ENCODE results near the gene ST8SIA6.

The ST8SIA6 gene

GRCh38 chr10:17429490-17429889 is 24.9 kb downstream of the ST8SIA6 start:
- H3K27me3 ChIP-seq (ENCODE audit: control insufficient read depth, insufficient read depth, low read length), result no peaks in the 10 kb centered on the region
- H3K9ac ChIP-seq, result no peak overlapping the region
- TF ChIP-seq, protein P1, sequence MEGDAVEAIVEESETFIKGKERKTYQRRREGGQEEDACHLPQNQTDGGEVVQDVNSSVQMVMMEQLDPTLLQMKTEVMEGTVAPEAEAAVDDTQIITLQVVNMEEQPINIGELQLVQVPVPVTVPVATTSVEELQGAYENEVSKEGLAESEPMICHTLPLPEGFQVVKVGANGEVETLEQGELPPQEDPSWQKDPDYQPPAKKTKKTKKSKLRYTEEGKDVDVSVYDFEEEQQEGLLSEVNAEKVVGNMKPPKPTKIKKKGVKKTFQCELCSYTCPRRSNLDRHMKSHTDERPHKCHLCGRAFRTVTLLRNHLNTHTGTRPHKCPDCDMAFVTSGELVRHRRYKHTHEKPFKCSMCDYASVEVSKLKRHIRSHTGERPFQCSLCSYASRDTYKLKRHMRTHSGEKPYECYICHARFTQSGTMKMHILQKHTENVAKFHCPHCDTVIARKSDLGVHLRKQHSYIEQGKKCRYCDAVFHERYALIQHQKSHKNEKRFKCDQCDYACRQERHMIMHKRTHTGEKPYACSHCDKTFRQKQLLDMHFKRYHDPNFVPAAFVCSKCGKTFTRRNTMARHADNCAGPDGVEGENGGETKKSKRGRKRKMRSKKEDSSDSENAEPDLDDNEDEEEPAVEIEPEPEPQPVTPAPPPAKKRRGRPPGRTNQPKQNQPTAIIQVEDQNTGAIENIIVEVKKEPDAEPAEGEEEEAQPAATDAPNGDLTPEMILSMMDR (IDR thresholded peaks at IDR 0.05), result no peak
- no peaks in the 10 kb centered on the region for H3K79me2 ChIP-seq
- no peak overlapping the region for H3K4me2 ChIP-seq (ENCODE audit: low read length)
- H3K4me3 ChIP-seq (ENCODE audit: low read depth, low read length), result no peak overlapping the region
- H3K27ac ChIP-seq, result no peak overlapping the region
- no peak overlapping the region for H2AFZ ChIP-seq
- no peaks in the 10 kb centered on the region for H3K9me3 ChIP-seq (ENCODE audit: control insufficient read depth, low read length)
- H3K4me1 ChIP-seq, result no peaks in the 10 kb centered on the region
- no peaks in the 10 kb centered on the region for H3K36me3 ChIP-seq (ENCODE audit: control insufficient read depth, insufficient read depth, low read length)

DNA sequence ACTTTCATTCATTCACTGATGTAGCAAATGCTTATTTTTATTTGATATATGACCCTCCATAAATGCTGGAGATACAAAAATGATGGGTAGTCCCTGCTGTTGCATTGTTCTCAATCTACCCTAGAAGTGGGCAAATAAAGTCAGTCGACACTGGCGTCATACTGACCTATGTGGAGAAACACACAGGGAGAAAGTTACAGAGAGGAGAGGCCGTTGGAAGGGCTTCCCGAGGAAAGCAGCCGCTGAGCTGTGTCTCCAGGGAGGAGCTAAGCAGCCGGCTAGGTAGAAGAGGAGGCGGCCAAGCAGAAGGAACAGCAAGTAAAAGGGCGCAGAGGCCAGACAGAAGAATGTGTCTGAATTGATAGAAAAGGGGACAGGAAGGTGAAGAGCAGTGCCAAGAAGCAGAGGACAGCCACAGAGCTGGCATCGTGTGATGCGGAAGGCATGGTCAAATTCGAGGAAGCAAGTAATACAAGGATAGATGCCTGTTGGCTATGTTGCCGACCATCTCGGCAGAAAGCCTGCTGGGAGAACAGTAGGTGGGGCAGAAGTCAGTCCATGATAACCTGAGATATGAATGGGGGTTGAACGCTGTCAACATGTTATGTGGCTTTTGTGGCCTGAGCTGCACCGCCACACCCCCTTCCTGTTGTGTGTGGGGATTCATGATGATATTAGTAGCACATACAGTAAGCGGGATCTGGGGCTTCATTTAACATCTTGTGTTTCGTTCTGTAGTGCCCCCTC is 25.9 kb downstream of the ST8SIA6 start:
- TF ChIP-seq, protein P1 (IDR thresholded peaks at IDR 0.05), result no peak
- no peak overlapping the region for H3K27ac ChIP-seq
- no peaks in the 10 kb centered on the region for H3K27me3 ChIP-seq (ENCODE audit: control insufficient read depth, insufficient read depth, low read length)
- H2AFZ ChIP-seq, result no peak overlapping the region
- H3K4me1 ChIP-seq, result no peaks in the 10 kb centered on the region
- H3K36me3 ChIP-seq (ENCODE audit: control insufficient read depth, insufficient read depth, low read length), result no peaks in the 10 kb centered on the region
- no peak overlapping the region for H3K4me3 ChIP-seq (ENCODE audit: low read depth, low read length)
- no peak overlapping the region for H3K4me2 ChIP-seq (ENCODE audit: low read length)
- no peak overlapping the region for H3K9ac ChIP-seq
- H3K79me2 ChIP-seq, result no peaks in the 10 kb centered on the region
- no peaks in the 10 kb centered on the region for H3K9me3 ChIP-seq (ENCODE audit: control insufficient read depth, low read length)

DNA sequence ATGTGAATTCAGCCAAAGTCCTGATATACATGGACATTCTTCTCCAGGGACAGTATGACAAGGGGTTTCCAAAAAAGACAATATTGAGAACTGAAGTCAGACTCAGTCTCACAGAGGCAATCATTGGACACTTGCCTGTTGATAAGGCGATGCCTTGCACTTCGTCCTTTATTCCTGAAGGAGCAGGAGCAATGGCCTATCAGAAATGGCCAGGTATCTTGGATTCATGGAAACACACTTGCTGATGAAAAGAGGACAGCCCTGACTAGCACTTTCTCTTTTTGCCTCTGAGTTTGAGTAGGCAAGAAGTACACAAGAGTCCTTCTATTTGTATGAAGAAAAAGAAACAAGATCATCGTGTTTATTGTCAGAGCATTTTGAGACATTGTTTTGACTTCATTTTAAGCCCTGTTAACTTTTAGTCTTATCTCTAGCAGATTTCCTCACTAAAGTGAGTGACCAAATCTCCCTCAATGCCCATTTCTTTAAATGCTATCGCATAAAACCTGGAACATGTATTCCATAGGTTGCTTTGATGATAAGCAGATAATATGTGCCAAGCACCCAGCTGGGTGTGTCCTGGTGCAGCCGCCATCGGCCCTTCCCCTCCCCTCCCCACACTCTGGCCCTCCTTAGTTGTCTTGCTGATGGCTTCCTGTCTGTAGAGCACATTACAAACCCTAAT is 26.6 kb downstream of the ST8SIA6 start:
- Histone ChIP-seq H2AFZ (no peak overlapping the region), H3K27me3 (ENCODE audit: control insufficient read depth, insufficient read depth, low read length) (no peaks in the 10 kb centered on the region), H3K79me2 (no peaks in the 10 kb centered on the region), H3K9me3 (ENCODE audit: control insufficient read depth, low read length) (no peaks in the 10 kb centered on the region), H3K4me1 (no peaks in the 10 kb centered on the region), H3K36me3 (ENCODE audit: control insufficient read depth, insufficient read depth, low read length) (no peaks in the 10 kb centered on the region), H3K4me3 (ENCODE audit: low read depth, low read length) (no peak overlapping the region), H3K9ac (no peak overlapping the region), H3K4me2 (ENCODE audit: low read length) (no peak overlapping the region), H3K27ac (no peak overlapping the region)
- TF ChIP-seq, protein P1 (IDR thresholded peaks at IDR 0.05), result no peak

DNA sequence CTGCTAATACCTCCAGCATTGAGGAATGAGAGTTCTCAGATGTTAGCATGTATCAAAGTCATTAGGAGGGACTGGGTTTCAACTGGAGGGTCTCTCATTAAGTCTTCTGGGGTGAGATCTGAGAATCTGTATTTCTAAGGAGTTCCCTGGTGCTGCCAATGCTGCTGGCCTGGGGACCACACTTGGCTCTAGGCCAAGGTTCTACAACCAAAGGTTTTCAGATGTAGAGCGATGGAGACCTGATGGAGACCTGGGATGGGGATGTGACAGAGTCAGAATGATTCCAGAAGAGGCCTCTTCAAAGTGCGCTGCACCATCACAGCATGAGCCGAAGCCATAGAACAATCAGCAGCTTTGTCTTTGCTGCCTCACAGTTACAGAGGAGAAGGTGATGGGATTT is 27.2 kb downstream of the ST8SIA6 start:
- Histone ChIP-seq H3K9ac (no peak overlapping the region), H3K79me2 (no peaks in the 10 kb centered on the region), H3K36me3 (ENCODE audit: control insufficient read depth, insufficient read depth, low read length) (no peaks in the 10 kb centered on the region), H3K27me3 (ENCODE audit: control insufficient read depth, insufficient read depth, low read length) (no peaks in the 10 kb centered on the region), H3K4me3 (ENCODE audit: low read depth, low read length) (no peak overlapping the region), H3K4me1 (no peaks in the 10 kb centered on the region), H2AFZ (no peak overlapping the region), H3K4me2 (ENCODE audit: low read length) (no peak overlapping the region), H3K9me3 (ENCODE audit: control insufficient read depth, low read length) (no peaks in the 10 kb centered on the region), H3K27ac (no peak overlapping the region)
- TF ChIP-seq, protein P1 (IDR thresholded peaks at IDR 0.05), result no peak
